HepG2 (cell line): ENCODE measurements around the gene RAB34. TPM values are rescaled to one million over a fixed set of nuclear protein-coding genes. Genes with fewer than 3 reads are reported as not detected.

ENCODE experiments used
- CSRNP2 ChIP-seq: sonication (generic); formaldehyde crosslinking; conservative IDR thresholded peaks from 2 replicates; pipeline ENCODE4 v1.8.0; 2022; ENCODE audit warnings: low read depth, missing genetic modification reagents
- GLI4 ChIP-seq: sonication (generic); formaldehyde crosslinking; IDR thresholded peaks from 2 replicates; pipeline ENCODE4 v1.5.1; 2020; ENCODE audit warnings: missing genetic modification reagents, mild to moderate bottlenecking, moderate library complexity, borderline replicate concordance
- HMGA1 ChIP-seq: sonication (generic); formaldehyde crosslinking; conservative IDR thresholded peaks from 2 replicates; pipeline ENCODE4 v1.4.0; 2020; ENCODE audit warnings: missing genetic modification reagents
- HOXA9 ChIP-seq: sonication (generic); formaldehyde crosslinking; IDR thresholded peaks from 2 replicates; pipeline ENCODE4 v1.8.1; 2022; ENCODE audit warnings: missing genetic modification reagents, mild to moderate bottlenecking, moderate library complexity, borderline replicate concordance
- KDM3A ChIP-seq: IDR thresholded peaks from 2 replicates; pipeline ENCODE4 v1.6.1; 2018; ENCODE audit warnings: low read depth, missing compliant biosample characterization
- MIER2 ChIP-seq: IDR thresholded peaks from 2 replicates; pipeline ENCODE4 v1.6.1; 2016; ENCODE audit warnings: missing biosample characterization, missing genetic modification reagents
- NPAS2 ChIP-seq: sonication (generic); formaldehyde crosslinking; IDR thresholded peaks from 2 replicates; pipeline ENCODE4 v1.8.0; 2022; ENCODE audit warnings: mild to moderate bottlenecking, missing genetic modification reagents, borderline replicate concordance
- PHB2 ChIP-seq: fragments of 450-650 bp; IDR thresholded peaks from 2 replicates; pipeline ENCODE4 v1.6.1; 2018; ENCODE audit not compliant: partially characterized antibody
- REPIN1 ChIP-seq: sonication (generic); formaldehyde crosslinking; IDR thresholded peaks from 2 replicates; pipeline ENCODE4 v1.8.0; 2022; ENCODE audit warnings: missing genetic modification reagents, low read depth, mild to moderate bottlenecking, borderline replicate concordance
- SP4 ChIP-seq: sonication (generic); formaldehyde crosslinking; IDR thresholded peaks from 2 replicates; pipeline ENCODE4 v1.8.1; 2023; ENCODE audit warnings: mild to moderate bottlenecking, missing genetic modification reagents
- SRSF4 ChIP-seq: fragments of 200-400 bp; formaldehyde crosslinking; IDR thresholded peaks from one replicate; pipeline ENCODE4 v1.6.1; 2018; ENCODE audit warnings: mild to moderate bottlenecking, low read depth, low read length, moderate library complexity; ENCODE audit not compliant: poor library complexity, severe bottlenecking
- U2AF1 ChIP-seq: fragments of 200-400 bp; formaldehyde crosslinking; optimal IDR thresholded peaks from 2 replicates; pipeline ENCODE3; 2017; ENCODE audit warnings: mild to moderate bottlenecking, low read depth, low read length
- ZBTB7A ChIP-seq: sonication (generic); formaldehyde crosslinking; IDR thresholded peaks from 2 replicates; pipeline ENCODE4 v1.8.0; 2022; ENCODE audit warnings: mild to moderate bottlenecking, missing genetic modification reagents
- ZEB1 ChIP-seq: IDR thresholded peaks from 2 replicates; pipeline ENCODE4 v1.6.1; 2012; ENCODE audit warnings: mild to moderate bottlenecking, low read depth, inconsistent platforms; ENCODE audit not compliant: insufficient replicate concordance
- ZNF569 ChIP-seq: sonication (generic); formaldehyde crosslinking; IDR thresholded peaks from 2 replicates; pipeline ENCODE4 v1.5.0; 2020; ENCODE audit warnings: mild to moderate bottlenecking, missing genetic modification reagents, moderate library complexity, borderline replicate concordance
- ZNF670 ChIP-seq: sonication (generic); formaldehyde crosslinking; IDR thresholded peaks from 2 replicates; pipeline ENCODE4 v1.8.0; 2022; ENCODE audit warnings: mild to moderate bottlenecking, missing genetic modification reagents, borderline replicate concordance
- ZSCAN29 ChIP-seq: sonication (generic); formaldehyde crosslinking; conservative IDR thresholded peaks from 2 replicates; pipeline ENCODE4 v1.4.0; 2020; ENCODE audit warnings: mild to moderate bottlenecking, missing genetic modification reagents
- polyA plus RNA-seq, 8 experiments: library from polyadenylated mRNA; depleted of rRNA in 3 of 8; stranded (reverse) in 7 of 8; unstranded in 1 of 8; fragments of >200 nt; fragmentation: Illumina TruSeq in 4 of 8; extraction: Trizol in 4 of 8; gene quantifications; 2 replicates each; pipeline versions ENCODE4 v1.2.1 to v1.2.3, GENCODE V29; 2011 to 2016; ENCODE audit warnings: low read depth in 4 of 8, missing spikeins in 1 of 8, mixed read lengths in 1 of 8; ENCODE audit not compliant: insufficient read depth in 1 of 8
- total RNA-seq, 5 experiments: library from RNA; depleted of rRNA; stranded (reverse); fragments of >200 nt; fragmentation: Illumina TruSeq; extraction: Trizol; gene quantifications; 2 replicates each; pipeline ENCODE4 v1.2.3, GENCODE V29; 2016; ENCODE audit warnings: low read depth in 1 of 5
- TF ChIP-seq, protein P1 (sequence below), 2 experiments: sonication (generic) in 1 of 2; formaldehyde crosslinking in 1 of 2; IDR thresholded peaks; 2 replicates each; pipeline versions ENCODE4 v1.6.1 to v1.9.0; 2014 to 2022; ENCODE audit warnings: antibody characterized with exemption in 1 of 2, borderline replicate concordance in 1 of 2, inconsistent platforms in 1 of 2, low read depth in 1 of 2, missing genetic modification reagents in 1 of 2
- TF ChIP-seq, protein P2 (sequence below): IDR thresholded peaks from 2 replicates; pipeline ENCODE4 v1.6.1; 2012; ENCODE audit warnings: low read depth, low read length, improper control_type of control experiment

The RAB34 gene
- total and polyA plus RNA-seq, 2 of the 13 experiments (the other 11 are each of a cell fraction or from before 2014, with no cell fraction given) = 0.49 TPM; not detected in 1

- TF ChIP-seq, protein P1, sequence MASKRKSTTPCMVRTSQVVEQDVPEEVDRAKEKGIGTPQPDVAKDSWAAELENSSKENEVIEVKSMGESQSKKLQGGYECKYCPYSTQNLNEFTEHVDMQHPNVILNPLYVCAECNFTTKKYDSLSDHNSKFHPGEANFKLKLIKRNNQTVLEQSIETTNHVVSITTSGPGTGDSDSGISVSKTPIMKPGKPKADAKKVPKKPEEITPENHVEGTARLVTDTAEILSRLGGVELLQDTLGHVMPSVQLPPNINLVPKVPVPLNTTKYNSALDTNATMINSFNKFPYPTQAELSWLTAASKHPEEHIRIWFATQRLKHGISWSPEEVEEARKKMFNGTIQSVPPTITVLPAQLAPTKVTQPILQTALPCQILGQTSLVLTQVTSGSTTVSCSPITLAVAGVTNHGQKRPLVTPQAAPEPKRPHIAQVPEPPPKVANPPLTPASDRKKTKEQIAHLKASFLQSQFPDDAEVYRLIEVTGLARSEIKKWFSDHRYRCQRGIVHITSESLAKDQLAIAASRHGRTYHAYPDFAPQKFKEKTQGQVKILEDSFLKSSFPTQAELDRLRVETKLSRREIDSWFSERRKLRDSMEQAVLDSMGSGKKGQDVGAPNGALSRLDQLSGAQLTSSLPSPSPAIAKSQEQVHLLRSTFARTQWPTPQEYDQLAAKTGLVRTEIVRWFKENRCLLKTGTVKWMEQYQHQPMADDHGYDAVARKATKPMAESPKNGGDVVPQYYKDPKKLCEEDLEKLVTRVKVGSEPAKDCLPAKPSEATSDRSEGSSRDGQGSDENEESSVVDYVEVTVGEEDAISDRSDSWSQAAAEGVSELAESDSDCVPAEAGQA (IDR thresholded peaks at IDR 0.05; ENCODE audit: low read depth) = no peak
- TF ChIP-seq, protein P1 (CRISPR knock-in tag; IDR thresholded peaks at IDR 0.05; ENCODE audit: borderline replicate concordance) = no peak
- no peak for TF ChIP-seq CSRNP2
- peak; percentile 93 for TF ChIP-seq SP4 (CRISPR knock-in tag)
- TF ChIP-seq ZNF670 = peak; percentile 43; the same call in 1 of the 2 replicates
- no peak for TF ChIP-seq REPIN1 (CRISPR knock-in tag)
- TF ChIP-seq HMGA1 (CRISPR knock-in tag) = no peak
- TF ChIP-seq NPAS2 (CRISPR knock-in tag) = no peak
- TF ChIP-seq KDM3A = no peak; the same call in 1 of the 2 replicates
- no peak for TF ChIP-seq MIER2 (CRISPR knock-in tag)
- TF ChIP-seq, protein P2, sequence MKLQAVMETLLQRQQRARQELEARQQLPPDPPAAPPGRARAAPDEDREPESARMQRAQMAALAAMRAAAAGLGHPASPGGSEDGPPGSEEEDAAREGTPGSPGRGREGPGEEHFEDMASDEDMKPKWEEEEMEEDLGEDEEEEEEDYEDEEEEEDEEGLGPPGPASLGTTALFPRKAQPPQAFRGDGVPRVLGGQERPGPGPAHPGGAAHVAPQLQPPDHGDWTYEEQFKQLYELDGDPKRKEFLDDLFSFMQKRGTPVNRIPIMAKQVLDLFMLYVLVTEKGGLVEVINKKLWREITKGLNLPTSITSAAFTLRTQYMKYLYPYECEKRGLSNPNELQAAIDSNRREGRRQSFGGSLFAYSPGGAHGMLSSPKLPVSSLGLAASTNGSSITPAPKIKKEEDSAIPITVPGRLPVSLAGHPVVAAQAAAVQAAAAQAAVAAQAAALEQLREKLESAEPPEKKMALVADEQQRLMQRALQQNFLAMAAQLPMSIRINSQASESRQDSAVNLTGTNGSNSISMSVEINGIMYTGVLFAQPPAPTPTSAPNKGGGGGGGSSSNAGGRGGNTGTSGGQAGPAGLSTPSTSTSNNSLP = no peak
- TF ChIP-seq PHB2 = no peak
- peak; percentile 35; the same call in 1 of the 2 replicates for TF ChIP-seq GLI4 (CRISPR knock-in tag)
- TF ChIP-seq ZBTB7A (CRISPR knock-in tag) = peak; percentile 49; the same call in 1 of the 2 replicates
- no peak for TF ChIP-seq HOXA9 (CRISPR knock-in tag)
- TF ChIP-seq U2AF1 = peak; percentile 37
- TF ChIP-seq ZSCAN29 (CRISPR knock-in tag) = no peak
- TF ChIP-seq SRSF4 = no peak
- TF ChIP-seq ZNF569 = no peak
- no peak for TF ChIP-seq ZEB1
Measured at GRCh38 chr17:28710861-28711722, 6.6 kb downstream of the RAB34 start (continued).
